GM19395 (cell line): ENCODE results near the gene ALK.

Experiments used
- ATAC-seq: cut with Tn5 transposase; IDR thresholded peaks from one replicate; pipeline ENCODE4 v1.9.1; 2021; ENCODE audit warnings: mild to moderate bottlenecking, moderate library complexity; ENCODE audit not compliant: unreplicated experiment

The ALK gene

GRCh38 chr2:29240601-29241000 is 680.8 kb downstream of the ALK start:
- no peak for ATAC-seq

DNA sequence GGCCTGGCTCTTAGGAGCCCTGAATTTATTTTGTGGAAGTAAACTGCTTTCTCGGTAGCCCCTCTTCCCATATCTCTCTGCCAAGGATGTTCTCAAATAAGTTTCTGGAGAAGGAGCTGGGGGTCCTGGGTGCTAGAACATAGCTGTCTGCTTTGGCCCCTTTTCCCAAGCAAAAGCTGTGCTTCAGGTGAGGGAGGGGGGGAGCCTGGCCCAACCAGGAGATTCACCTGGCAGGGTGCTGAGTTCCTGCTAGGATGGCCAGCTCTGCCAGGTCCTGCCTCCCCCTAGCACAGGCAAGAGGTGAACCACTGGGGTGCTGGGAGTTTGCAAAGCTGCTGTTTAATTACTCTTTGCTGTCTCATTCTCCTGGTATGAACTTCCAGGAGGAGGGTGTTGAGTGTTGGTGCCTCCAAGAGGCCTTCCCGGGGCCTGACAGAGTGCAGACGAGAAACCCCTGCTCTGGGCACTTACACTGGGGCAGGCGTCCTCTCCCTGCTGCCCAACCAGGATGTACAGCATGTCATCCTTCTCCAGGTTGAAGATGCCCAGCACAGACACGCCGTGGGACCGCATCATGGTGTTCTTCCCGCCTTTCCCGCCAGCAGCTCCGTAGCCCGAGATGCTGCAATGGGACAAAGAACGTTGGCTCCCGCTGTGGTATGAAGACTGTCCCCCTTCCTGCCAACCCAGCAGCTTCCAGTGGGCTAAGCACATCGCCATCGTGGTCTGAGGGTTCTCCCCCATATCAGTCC is 682.0 kb downstream of the ALK start:
- no peak for ATAC-seq

- ATAC-seq = no peak
Measured at GRCh38 chr2:29238497-29238896, 682.9 kb downstream of the ALK start.

DNA sequence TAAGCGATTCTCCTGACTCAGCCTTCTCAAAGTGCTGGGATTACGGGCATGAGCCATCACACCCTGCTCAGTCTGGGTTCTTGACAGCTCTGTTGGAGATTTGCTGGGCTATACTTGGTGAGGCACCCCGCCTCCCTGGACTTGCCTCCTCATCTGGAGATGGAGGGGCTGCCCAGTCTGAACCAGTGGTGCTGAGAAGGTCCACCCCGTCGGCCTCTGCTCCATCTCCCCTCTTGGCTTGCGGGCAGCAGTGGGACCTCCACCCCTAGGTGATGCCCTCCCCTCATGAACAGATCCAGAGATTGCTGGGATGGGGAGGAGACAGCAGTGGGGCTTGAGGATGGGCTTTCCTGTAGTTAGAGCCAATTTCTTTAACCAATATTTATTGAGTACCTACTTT is 685.3 kb downstream of the ALK start:
- no peak for ATAC-seq

DNA sequence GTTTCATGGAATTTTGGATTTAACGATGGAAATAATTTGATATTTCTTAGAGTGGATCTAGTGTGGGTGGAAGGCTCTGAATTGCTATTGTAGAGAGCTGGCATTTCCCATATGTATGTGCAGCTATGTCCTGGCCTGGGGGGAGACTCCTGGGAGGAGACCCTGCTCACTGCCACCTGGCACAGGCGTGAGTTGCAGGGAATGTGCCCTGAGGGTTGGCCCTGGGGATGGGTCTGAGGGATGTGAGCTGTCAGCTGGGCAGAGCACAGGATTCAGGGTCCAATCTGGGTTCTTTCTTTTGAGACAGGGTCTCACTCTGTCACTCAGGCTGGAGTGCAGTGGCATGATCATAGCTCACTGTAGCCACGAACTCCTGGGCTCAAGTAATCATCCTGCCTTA is 686.0 kb downstream of the ALK start:
- ATAC-seq = no peak

GRCh38 chr2:29233428-29233827 is 688.0 kb downstream of the ALK start:
- no peak for ATAC-seq

DNA sequence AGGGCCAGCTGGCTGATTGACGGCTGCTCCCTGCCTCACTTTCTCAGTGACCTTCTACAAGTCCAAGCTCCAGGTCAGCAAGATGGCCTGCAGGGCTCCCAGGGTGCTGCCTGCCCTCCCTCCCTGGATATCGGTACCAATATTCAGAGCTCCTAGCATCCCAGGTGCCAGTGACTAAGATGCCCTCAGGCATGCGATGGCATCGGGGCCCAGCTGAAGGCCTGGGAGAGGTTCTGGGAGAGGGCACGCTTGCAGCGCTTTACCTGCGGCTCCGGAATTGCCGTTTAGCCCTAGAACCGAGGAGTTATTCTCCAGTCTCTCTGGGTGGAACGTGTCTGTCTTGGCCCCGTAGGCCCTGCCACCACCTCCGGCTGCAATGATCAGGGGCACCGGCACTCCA is 689.3 kb downstream of the ALK start:
- no peak for ATAC-seq

DNA sequence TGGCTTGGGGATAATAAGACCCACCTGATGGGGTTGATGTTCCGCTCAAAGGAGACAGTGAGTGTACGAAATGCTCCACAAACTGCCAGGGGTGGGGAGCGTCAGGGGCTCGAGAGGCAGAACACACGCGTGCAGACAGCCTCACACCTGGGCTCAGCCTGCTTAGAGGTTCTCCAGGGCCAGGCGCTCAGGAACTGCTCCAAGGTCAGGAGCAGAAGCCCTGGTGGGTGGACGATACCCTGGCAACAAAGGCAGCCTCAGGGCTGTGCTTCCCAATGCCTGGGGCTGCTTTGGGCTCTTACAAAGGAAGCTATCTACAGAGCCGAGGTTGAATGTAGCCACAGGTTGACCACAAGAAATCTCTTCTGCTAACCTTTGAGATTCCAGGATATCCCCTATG is 691.7 kb downstream of the ALK start:
- no peak for ATAC-seq

- ATAC-seq = no peak
Measured at GRCh38 chr2:29228947-29229346, 692.4 kb downstream of the ALK start.

- ATAC-seq = no peak
Measured at GRCh38 chr2:29227935-29228675, 693.3 kb downstream of the ALK start.

- no peak for ATAC-seq
Measured at GRCh38 chr2:29226808-29227207, 694.6 kb downstream of the ALK start.

DNA sequence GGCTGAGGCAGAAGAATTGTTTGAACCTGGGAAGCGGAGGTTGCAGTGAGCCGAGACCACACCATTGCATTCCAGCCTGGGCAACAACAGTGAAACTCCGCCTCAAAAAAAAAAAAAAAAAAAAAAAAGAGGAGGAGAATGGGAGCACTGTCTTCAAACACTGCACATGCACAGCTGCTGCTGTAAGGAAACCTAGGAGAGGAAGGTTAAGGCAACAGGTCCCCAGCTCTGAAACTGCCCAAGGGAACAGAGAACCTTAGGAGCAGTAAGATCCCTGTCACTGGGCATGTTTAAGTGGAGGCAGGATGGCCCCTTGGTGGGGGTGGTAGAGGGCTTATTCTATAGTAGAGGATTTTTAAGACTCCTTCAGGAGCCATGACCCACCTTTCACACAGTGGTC is 695.0 kb downstream of the ALK start:
- ATAC-seq = no peak

- no peak for ATAC-seq
Measured at GRCh38 chr2:29225814-29226213, 695.6 kb downstream of the ALK start.

DNA sequence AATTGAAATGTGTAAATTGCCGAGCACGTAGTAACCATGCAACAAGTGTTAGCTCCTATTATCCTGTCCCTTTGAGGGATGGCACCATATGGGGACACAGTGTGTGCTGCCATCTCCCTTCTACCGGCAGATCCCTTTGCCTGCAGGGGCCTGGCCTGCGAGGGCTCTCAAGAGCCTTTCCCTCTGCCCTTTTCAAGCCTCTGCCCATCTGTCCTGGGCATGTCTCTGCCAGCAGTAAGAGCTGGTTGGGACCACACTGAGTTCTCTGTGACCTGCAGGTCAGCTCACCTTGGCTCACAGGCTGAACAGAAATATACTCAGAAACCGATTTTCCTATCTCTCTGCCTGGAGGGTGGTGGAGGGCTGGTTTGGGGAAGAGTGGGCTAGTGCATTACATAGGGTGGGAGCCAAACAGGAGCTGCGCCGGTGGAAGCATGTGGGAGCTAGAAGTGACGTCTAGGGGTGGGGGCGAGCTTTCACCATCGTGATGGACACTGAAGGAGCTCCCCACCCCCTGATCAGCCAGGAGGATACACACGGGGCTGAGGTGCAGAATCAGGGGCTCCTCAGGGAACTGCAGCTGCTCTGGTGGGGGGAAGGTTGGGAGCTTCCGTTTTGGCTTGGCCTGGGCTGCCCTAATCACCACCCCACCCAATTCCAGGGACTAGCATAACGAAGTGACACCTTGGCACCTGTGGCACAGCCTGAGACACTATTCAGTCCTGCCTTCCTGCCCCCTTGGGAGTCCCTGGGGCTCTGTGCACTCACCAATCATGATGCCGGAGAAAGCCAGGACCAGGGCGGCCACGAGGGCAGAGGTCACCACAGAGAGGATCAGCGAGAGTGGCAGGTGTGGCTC is 696.5 kb downstream of the ALK start:
- no peak for ATAC-seq

- no peak for ATAC-seq
Measured at GRCh38 chr2:29223851-29224692, 697.3 kb downstream of the ALK start.

DNA sequence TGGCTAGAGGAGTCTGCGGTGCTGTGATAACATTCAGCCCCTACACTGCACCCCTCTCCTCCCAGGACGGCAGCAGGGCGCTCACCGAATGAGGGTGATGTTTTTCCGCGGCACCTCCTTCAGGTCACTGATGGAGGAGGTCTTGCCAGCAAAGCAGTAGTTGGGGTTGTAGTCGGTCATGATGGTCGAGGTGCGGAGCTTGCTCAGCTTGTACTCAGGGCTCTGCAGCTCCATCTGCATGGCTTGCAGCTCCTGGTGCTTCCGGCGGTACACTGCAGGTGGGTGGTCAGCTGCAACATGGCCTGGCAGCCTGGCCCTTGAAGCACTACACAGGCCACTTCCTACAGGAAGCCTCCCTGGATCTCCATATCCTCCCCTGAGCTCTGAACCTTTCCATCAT is 698.1 kb downstream of the ALK start:
- no peak for ATAC-seq

DNA sequence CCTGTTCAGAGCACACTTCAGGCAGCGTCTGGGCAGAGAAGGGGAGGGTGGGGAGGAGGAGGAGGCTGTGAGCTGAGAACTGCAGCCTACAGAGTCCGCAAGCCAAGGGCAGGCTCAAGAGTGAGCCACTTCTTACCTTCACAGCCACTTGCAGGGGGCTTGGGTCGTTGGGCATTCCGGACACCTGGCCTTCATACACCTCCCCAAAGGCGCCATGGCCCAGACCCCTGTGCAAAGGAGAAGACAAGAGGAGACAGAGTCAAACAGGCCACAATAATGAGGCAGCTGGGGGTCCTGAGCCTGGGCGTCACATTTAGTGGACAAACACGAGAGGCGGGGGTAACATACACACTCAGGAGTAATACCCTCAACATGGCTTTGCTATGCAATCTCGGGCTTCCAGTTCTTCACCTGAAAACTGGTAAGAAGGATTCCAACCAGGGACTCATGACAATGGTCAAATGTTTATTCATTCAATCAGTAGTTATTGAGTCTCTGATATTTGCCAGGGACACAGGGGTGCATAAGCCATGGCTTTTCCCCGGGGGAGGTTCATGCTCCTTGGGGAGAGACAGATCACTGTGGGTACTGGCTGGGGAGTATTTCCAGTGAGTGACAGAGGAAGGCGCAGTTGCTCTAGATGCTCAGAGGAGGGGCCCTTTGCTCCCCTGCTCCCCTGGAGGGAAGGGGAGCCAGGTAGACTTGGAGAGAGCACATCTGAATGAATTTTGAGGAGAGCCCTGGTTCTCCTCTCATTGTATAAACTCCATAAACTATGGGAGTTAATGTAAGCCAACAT is 698.8 kb downstream of the ALK start:
- no peak for ATAC-seq

- no peak for ATAC-seq
Measured at GRCh38 chr2:29220506-29221270, 700.7 kb downstream of the ALK start.

DNA sequence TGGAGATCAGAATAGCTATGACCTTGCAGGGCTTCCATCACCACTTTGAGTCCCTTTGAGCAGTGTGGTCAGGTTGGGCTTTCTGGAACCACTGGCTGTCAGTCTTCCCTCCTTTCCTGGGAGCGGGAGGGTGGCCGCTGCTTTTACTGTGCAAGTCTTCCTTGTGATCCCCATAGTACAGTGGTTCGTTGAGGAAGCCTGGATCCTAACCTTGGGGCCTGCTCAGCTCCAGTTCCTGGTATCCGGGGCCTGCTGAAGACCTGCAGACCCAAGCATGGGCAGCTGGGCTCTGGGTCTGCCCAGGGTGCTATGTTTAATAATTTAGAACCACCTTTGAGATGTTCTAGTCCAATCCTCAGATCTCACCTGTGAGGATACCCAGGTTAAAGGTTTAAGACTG is 702.0 kb downstream of the ALK start:
- ATAC-seq = no peak
